Mucosa of rectum (tissue), 2 donors: ENCODE measurements around the gene PAQR6.
A peak's percentile ranks its signal among the peaks of the same experiment; 100 is the strongest.

Experiments
- H3K27ac ChIP-seq, 2 donors: one replicate each; pipeline ENCODE4 v1.7.0; 2013; ENCODE audit warnings: inconsistent platforms in 2 of 2, low read depth in 2 of 2, low read length in 2 of 2
- H3K27me3 ChIP-seq, 2 donors: one replicate each; pipeline ENCODE4 v1.7.0; 2013; ENCODE audit warnings: low read length in 2 of 2; ENCODE audit not compliant: control insufficient read depth in 2 of 2, insufficient read depth in 2 of 2
- H3K36me3 ChIP-seq, 2 donors: one replicate each; pipeline ENCODE4 v1.7.0; 2013; ENCODE audit warnings: low read length in 2 of 2; ENCODE audit not compliant: control insufficient read depth in 2 of 2, insufficient read depth in 2 of 2
- H3K4me1 ChIP-seq, 2 donors: one replicate each; pipeline ENCODE4 v1.7.0; 2013; ENCODE audit warnings: low read length in 2 of 2, mild to moderate bottlenecking in 1 of 2; ENCODE audit not compliant: control insufficient read depth in 2 of 2, insufficient read depth in 2 of 2
- H3K4me3 ChIP-seq, 2 donors: one replicate each; pipeline ENCODE4 v1.7.0; 2013; ENCODE audit warnings: low read length in 2 of 2
- H3K9ac ChIP-seq, 2 donors: one replicate each; pipeline ENCODE4 v1.7.0; 2013; ENCODE audit warnings: low read length in 2 of 2, low read depth in 1 of 2, mild to moderate bottlenecking in 1 of 2
- H3K9me3 ChIP-seq, 2 donors: one replicate each; pipeline ENCODE4 v1.7.0; 2013; ENCODE audit warnings: low read length in 2 of 2; ENCODE audit not compliant: control insufficient read depth in 2 of 2
- donor health status: healthy.
- donor health status: Normal muscosa, but diverticular disease.

Gene PAQR6

GRCh38 chr1:156284112-156284511 is 36.3 kb upstream of the PAQR6 start, which contains the start of gene TMEM79:
Gene TMEM79, plus strand, starts transcription at chr1:156284325. Its CDS starts 902 bp downstream, at chr1:156285227.
- no peaks in the 10 kb centered on the region for H3K27me3 ChIP-seq
- H3K4me3 ChIP-seq, result peak within 1 kb of the TSS; percentile 95 to 99
- peaks cover 24 to 29% of the 10 kb centered on the region in 2 donors for H3K4me1 ChIP-seq
- H3K9ac ChIP-seq, result peak within 1 kb of the TSS; percentile 89 to 90
- peak within 1 kb of the TSS; percentile 65 to 92 for H3K27ac ChIP-seq
- no peaks in the 10 kb centered on the region for H3K9me3 ChIP-seq
- H3K36me3 ChIP-seq, result peaks cover 0 to 12% of the 10 kb centered on the region in 2 donors

- Histone ChIP-seq H3K4me3 (peak overlapping the region; percentile 95 to 99), H3K27ac (no peak overlapping the region), H3K27me3 (no peaks in the 10 kb centered on the region), H3K9ac (peak overlapping the region; percentile 89 to 90), H3K36me3 (peaks cover 5 to 14% of the 10 kb centered on the region in 2 donors), H3K9me3 (no peaks in the 10 kb centered on the region), H3K4me1 (peaks cover 24 to 29% of the 10 kb centered on the region in 2 donors)
Measured at GRCh38 chr1:156283521-156283920, 35.7 kb upstream of the PAQR6 start.

GRCh38 chr1:156282479-156283222 is 34.8 kb upstream of the PAQR6 start, which contains the start of gene SMG5:
Gene SMG5, minus strand, starts transcription at chr1:156282825. Its CDS starts 145 bp downstream, at chr1:156282680.
- Histone ChIP-seq H3K4me3 (peak within 1 kb of the TSS; percentile 95 to 99), H3K9ac (peak within 1 kb of the TSS; percentile 89 to 90), H3K36me3 (peaks cover 13 to 20% of the 10 kb centered on the region in 2 donors), H3K9me3 (no peaks in the 10 kb centered on the region), H3K4me1 (peaks cover 24 to 29% of the 10 kb centered on the region in 2 donors), H3K27me3 (no peaks in the 10 kb centered on the region), H3K27ac (peak within 1 kb of the TSS; percentile 89 to 92)

- Histone ChIP-seq H3K9ac (peak overlapping the region; percentile 89 to 90), H3K9me3 (no peaks in the 10 kb centered on the region), H3K4me3 (peak overlapping the region; percentile 95 to 99), H3K27ac (peak overlapping the region; percentile 89 to 92), H3K4me1 (peaks cover 24 to 29% of the 10 kb centered on the region in 2 donors), H3K36me3 (peaks cover 18 to 25% of the 10 kb centered on the region in 2 donors), H3K27me3 (no peaks in the 10 kb centered on the region)
Measured at GRCh38 chr1:156281693-156282478, 34.0 kb upstream of the PAQR6 start.

- no peaks in the 10 kb centered on the region for H3K27me3 ChIP-seq
- H3K4me3 ChIP-seq, result peak overlapping the region; percentile 95 to 99
- peaks cover 23 to 31% of the 10 kb centered on the region in 2 donors for H3K36me3 ChIP-seq
- H3K9me3 ChIP-seq, result no peaks in the 10 kb centered on the region
- peaks cover 24 to 29% of the 10 kb centered on the region in 2 donors for H3K4me1 ChIP-seq
- H3K27ac ChIP-seq, result no peak overlapping the region
- H3K9ac ChIP-seq, result peak overlapping the region in 1 of 2 donors; percentile 90
Measured at GRCh38 chr1:156281281-156281680, 33.4 kb upstream of the PAQR6 start.

GRCh38 chr1:156279837-156280236 is 32.0 kb upstream of the PAQR6 start:
- peaks cover 31 to 43% of the 10 kb centered on the region in 2 donors for H3K36me3 ChIP-seq
- no peak overlapping the region for H3K9ac ChIP-seq
- no peak overlapping the region for H3K27ac ChIP-seq
- H3K4me3 ChIP-seq, result no peak overlapping the region
- H3K4me1 ChIP-seq, result peaks cover 24 to 29% of the 10 kb centered on the region in 2 donors
- H3K9me3 ChIP-seq, result no peaks in the 10 kb centered on the region
- no peaks in the 10 kb centered on the region for H3K27me3 ChIP-seq

- H3K27me3 ChIP-seq, result no peaks in the 10 kb centered on the region
- H3K4me1 ChIP-seq, result peaks cover 9 to 11% of the 10 kb centered on the region in 2 donors
- H3K9me3 ChIP-seq, result no peaks in the 10 kb centered on the region
- no peak overlapping the region for H3K27ac ChIP-seq
- H3K4me3 ChIP-seq, result no peak overlapping the region
- H3K36me3 ChIP-seq, result peaks cover 55 to 70% of the 10 kb centered on the region in 2 donors
- no peak overlapping the region for H3K9ac ChIP-seq
Measured at GRCh38 chr1:156276966-156277381, 29.1 kb upstream of the PAQR6 start.

GRCh38 chr1:156276532-156276931 is 28.7 kb upstream of the PAQR6 start:
- Histone ChIP-seq H3K27me3 (no peaks in the 10 kb centered on the region), H3K27ac (no peak overlapping the region), H3K9ac (no peak overlapping the region), H3K36me3 (peaks cover 59 to 75% of the 10 kb centered on the region in 2 donors), H3K4me1 (peaks cover 6% of the 10 kb centered on the region in 2 donors), H3K4me3 (no peak overlapping the region), H3K9me3 (no peaks in the 10 kb centered on the region)

GRCh38 chr1:156270314-156270713 is 22.5 kb upstream of the PAQR6 start:
- Histone ChIP-seq H3K27ac (no peak overlapping the region), H3K4me3 (no peak overlapping the region), H3K36me3 (peaks cover 76 to 85% of the 10 kb centered on the region in 2 donors), H3K4me1 (no peaks in the 10 kb centered on the region), H3K9ac (no peak overlapping the region), H3K27me3 (no peaks in the 10 kb centered on the region), H3K9me3 (no peaks in the 10 kb centered on the region)

- Histone ChIP-seq H3K4me3 (no peak overlapping the region), H3K27me3 (no peaks in the 10 kb centered on the region), H3K36me3 (peaks cover 67 to 78% of the 10 kb centered on the region in 2 donors), H3K4me1 (no peaks in the 10 kb centered on the region), H3K27ac (no peak overlapping the region), H3K9ac (no peak overlapping the region), H3K9me3 (no peaks in the 10 kb centered on the region)
Measured at GRCh38 chr1:156268336-156268735, 20.5 kb upstream of the PAQR6 start.
